GM13976 (cell line): ENCODE results near the gene FEN1.

Experiments
- DNase-seq: peaks from one replicate; pipeline ENCODE4 v3.0.0; 2012; ENCODE audit warnings: low spot score
- CTCF ChIP-seq: IDR thresholded peaks from 2 replicates; pipeline ENCODE4 v1.5.1; 2012; ENCODE audit warnings: borderline replicate concordance, mild to moderate bottlenecking; ENCODE audit not compliant: insufficient read depth; ENCODE audit errors: extremely low read depth, missing control alignments, control extremely low read depth
- in situ Hi-C: fragments of 300-500 bp; cut with MboI; formaldehyde crosslinking; loops from one replicate; pipeline ENCODE4 v1.12.0; 2022; ENCODE audit warnings: low sequenced_read_pairs, mixed read lengths, inconsistent platforms; ENCODE audit not compliant: unreplicated experiment

FEN1 gene

GRCh38 chr11:61756452-61757212, 36.1 kb upstream of the FEN1 start:
- DNase-seq, result peak; percentile 88
- in situ Hi-C loops, result no loop called here
- no peak for TF ChIP-seq CTCF

GRCh38 chr11:61757213-61757862, 35.4 kb upstream of the FEN1 start:
- in situ Hi-C loops, result no loop called here
- no peak for TF ChIP-seq CTCF
- no peak for DNase-seq

GRCh38 chr11:61760946-61761345, 31.8 kb upstream of the FEN1 start:
- TF ChIP-seq CTCF, result no peak
- in situ Hi-C loops, result no loop called here
- DNase-seq, result no peak

- in situ Hi-C loops, result no loop called here
- no peak for TF ChIP-seq CTCF
- DNase-seq, result no peak
Measured at GRCh38 chr11:61761440-61762222, 31.1 kb upstream of the FEN1 start.

- in situ Hi-C loops, result no loop called here
- no peak for DNase-seq
- no peak for TF ChIP-seq CTCF
Measured at GRCh38 chr11:61762223-61762615, 30.5 kb upstream of the FEN1 start.

- no peak for TF ChIP-seq CTCF
- DNase-seq, result no peak
- in situ Hi-C loops, result no loop called here
Measured at GRCh38 chr11:61762798-61763197, 29.9 kb upstream of the FEN1 start.
